K562 (cell line): ENCODE measurements around the gene CAMK2D. TPM values are rescaled to one million over a fixed set of nuclear protein-coding genes. Genes with fewer than 3 reads are reported as not detected.
A peak's percentile ranks its signal among the peaks of the same experiment; 100 is the strongest.

Experiments
- AFF1 ChIP-seq, 2 experiments: fragments of 450-650 bp; IDR thresholded peaks; 2 replicates each; pipeline ENCODE4 v1.6.1; 2018; ENCODE audit warnings: mild to moderate bottlenecking in 2 of 2, low read depth in 1 of 2; ENCODE audit not compliant: partially characterized antibody in 2 of 2
- ATF4 ChIP-seq: fragments of 450-650 bp; formaldehyde crosslinking; IDR thresholded peaks from 2 replicates; pipeline ENCODE4 v1.4.0; 2022; ENCODE audit warnings: mild to moderate bottlenecking, moderate library complexity
- BRD9 ChIP-seq: fragments of 450-650 bp; IDR thresholded peaks from 2 replicates; pipeline ENCODE4 v1.6.1; 2018; ENCODE audit warnings: low read depth; ENCODE audit not compliant: partially characterized antibody
- CBFA2T2 ChIP-seq: fragments of 450-650 bp; conservative IDR thresholded peaks from 2 replicates; pipeline ENCODE4 v1.6.1; 2017; ENCODE audit warnings: mild to moderate bottlenecking
- CBX3 ChIP-seq, 2 experiments: IDR thresholded peaks; 1 replicate in 1 of 2; 2 replicates in 1 of 2; pipeline ENCODE4 v1.6.1; 2012; ENCODE audit warnings: inconsistent platforms in 2 of 2, low read length in 2 of 2, borderline replicate concordance in 1 of 2, control low read depth in 1 of 2
- ERF ChIP-seq: fragments of 450-650 bp; formaldehyde crosslinking; IDR thresholded peaks from 2 replicates; pipeline ENCODE4 v1.4.0; 2020; ENCODE audit warnings: mild to moderate bottlenecking, mixed read lengths
- FOS ChIP-seq: IDR thresholded peaks from 3 replicates; pipeline ENCODE4 v1.6.1; 2011; ENCODE audit not compliant: insufficient read length; ENCODE audit errors: extremely low read depth
- GATA2 ChIP-seq: sonication (generic); formaldehyde crosslinking; IDR thresholded peaks from 2 replicates; pipeline ENCODE4 v1.4.0; 2020; ENCODE audit warnings: mild to moderate bottlenecking, missing genetic modification reagents
- KDM2B ChIP-seq: fragments of 250-450 bp; sonication (Bioruptor Pico); IDR thresholded peaks from 2 replicates; pipeline ENCODE4 v1.8.0; 2021; ENCODE audit warnings: mild to moderate bottlenecking, moderate library complexity
- MLX ChIP-seq, 2 experiments: fragments of 450-650 bp in 1 of 2; sonication (generic) in 1 of 2; formaldehyde crosslinking; conservative IDR thresholded peaks; 2 replicates each; pipeline versions ENCODE4 v1.4.0 to v1.8.1; 2020 to 2022; ENCODE audit warnings: mild to moderate bottlenecking in 1 of 2, missing genetic modification reagents in 1 of 2
- PYGO2 ChIP-seq: fragments of 450-650 bp; IDR thresholded peaks from 2 replicates; pipeline ENCODE4 v1.6.1; 2016; ENCODE audit warnings: mild to moderate bottlenecking, missing genetic modification characterization, moderate library complexity, missing compliant biosample characterization
- U2AF2 ChIP-seq: fragments of 200-400 bp; formaldehyde crosslinking; optimal IDR thresholded peaks from 2 replicates; pipeline ENCODE3; 2017; ENCODE audit warnings: low read depth, mild to moderate bottlenecking, low read length
- ZNF124 ChIP-seq: sonication (generic); formaldehyde crosslinking; IDR thresholded peaks from 2 replicates; pipeline ENCODE4 v1.8.1; 2022; ENCODE audit warnings: missing genetic modification reagents
- ZNF507 ChIP-seq: conservative IDR thresholded peaks from 2 replicates; pipeline ENCODE4 v1.6.1; 2017; ENCODE audit warnings: missing genetic modification characterization, missing compliant biosample characterization
- ZNF644 ChIP-seq: fragments of 200-800 bp; sonication (Bioruptor generic); IDR thresholded peaks from 2 replicates; pipeline ENCODE4 v1.6.1; 2016; ENCODE audit warnings: low read depth, missing genetic modification characterization, missing compliant biosample characterization
- ZNF766 ChIP-seq: fragments of 200-800 bp; sonication (Bioruptor generic); conservative IDR thresholded peaks from 2 replicates; pipeline ENCODE4 v1.6.1; 2016; ENCODE audit warnings: missing genetic modification characterization, missing compliant biosample characterization
- polyA plus RNA-seq, 8 experiments: library from polyadenylated mRNA; depleted of rRNA in 4 of 8; stranded (reverse) in 5 of 8; unstranded in 3 of 8; fragments of >200 nt; fragmentation: Nextera tagmentation in 2 of 8; fragmentation: Illumina TruSeq in 1 of 8; extraction: Ambion mirVana in 2 of 8; extraction: Trizol in 1 of 8; gene quantifications; 2 replicates each; pipeline versions ENCODE4 v1.2.1 to v1.2.3, GENCODE V29; 2011 to 2014; ENCODE audit warnings: inconsistent platforms in 1 of 8, missing spikeins in 1 of 8
- total RNA-seq, 7 experiments: library from RNA; depleted of rRNA in 6 of 7; stranded (reverse); fragments of >200 nt in 6 of 7; fragmentation: Illumina TruSeq in 2 of 7; extraction: Trizol in 2 of 7; gene quantifications; 2 replicates each; pipeline versions ENCODE4 v1.2.1 to v1.2.3, GENCODE V29; 2011 to 2021; ENCODE audit warnings: low replicate concordance in 1 of 7
- TF ChIP-seq, protein P1 (sequence below): fragments of 250-450 bp; sonication (Bioruptor Pico); IDR thresholded peaks from 2 replicates; pipeline ENCODE4 v1.4.0; 2020; ENCODE audit warnings: borderline replicate concordance
- TF ChIP-seq, protein P2 (sequence below): fragments of 250-450 bp; sonication (Bioruptor Pico); IDR thresholded peaks from 2 replicates; pipeline ENCODE4 v1.5.0; 2021
- TF ChIP-seq, protein P3 (sequence below): fragments of 250-450 bp; sonication (Bioruptor Pico); IDR thresholded peaks from 2 replicates; pipeline ENCODE4 v1.8.0; 2022; ENCODE audit warnings: moderate library complexity, mild to moderate bottlenecking, inconsistent platforms

Gene CAMK2D
- total and polyA plus RNA-seq, 9 of the 15 experiments (the other 6 are each of a cell fraction or from before 2014, with no cell fraction given): 0.01 to 0.33 (median 0.04) TPM; not detected in 2

DNA sequence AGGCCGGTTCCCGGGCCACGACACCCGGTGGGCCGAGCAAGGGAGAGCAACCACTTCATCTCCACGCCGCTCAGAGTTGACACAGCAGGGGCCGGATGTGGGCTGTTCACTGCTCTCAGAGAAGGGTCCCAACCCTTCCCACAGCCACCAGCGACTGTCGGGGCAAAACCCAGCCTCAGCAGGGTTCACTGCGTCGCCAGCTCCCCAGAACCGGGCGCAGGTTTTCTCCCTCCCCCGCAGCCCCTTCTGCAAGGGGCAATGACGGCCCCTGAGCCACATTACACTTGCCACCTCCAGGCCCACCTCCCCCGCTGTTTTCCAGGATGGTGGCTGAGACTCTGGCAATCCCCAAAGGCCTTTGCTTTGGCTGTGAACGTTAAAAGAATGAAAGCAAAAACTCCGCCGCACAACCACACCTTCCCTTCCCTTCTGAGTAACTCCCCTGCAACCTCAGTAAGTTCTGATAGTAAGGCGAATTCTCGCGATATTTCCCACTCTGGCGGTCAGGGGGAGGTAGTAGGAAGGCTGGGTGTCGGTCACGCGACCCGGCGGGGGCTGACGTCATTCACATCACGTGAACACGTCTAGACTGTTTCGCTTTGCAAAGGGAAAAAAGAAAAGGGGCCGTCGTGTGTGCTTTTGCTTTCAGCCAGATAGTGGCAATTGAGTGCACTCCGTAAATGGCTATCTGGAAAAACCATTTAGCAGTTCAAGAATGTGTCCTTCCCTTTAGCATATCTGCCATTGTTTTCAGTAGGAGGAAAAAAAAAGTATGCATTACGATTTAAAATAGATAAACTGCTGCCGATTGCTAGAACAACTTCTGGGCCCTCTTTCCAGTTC, 869 bp upstream of the CAMK2D start (continued):
- TF ChIP-seq, protein P1, sequence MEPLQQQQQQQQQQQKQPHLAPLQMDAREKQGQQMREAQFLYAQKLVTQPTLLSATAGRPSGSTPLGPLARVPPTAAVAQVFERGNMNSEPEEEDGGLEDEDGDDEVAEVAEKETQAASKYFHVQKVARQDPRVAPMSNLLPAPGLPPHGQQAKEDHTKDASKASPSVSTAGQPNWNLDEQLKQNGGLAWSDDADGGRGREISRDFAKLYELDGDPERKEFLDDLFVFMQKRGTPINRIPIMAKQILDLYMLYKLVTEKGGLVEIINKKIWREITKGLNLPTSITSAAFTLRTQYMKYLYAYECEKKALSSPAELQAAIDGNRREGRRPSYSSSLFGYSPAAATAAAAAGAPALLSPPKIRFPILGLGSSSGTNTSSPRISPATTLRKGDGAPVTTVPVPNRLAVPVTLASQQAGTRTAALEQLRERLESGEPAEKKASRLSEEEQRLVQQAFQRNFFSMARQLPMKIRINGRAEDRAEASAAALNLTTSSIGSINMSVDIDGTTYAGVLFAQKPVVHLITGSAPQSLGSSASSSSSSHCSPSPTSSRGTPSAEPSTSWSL (CRISPR knock-in tag): no peak
- TF ChIP-seq ZNF124 (CRISPR knock-in tag): no peak
- TF ChIP-seq, protein P2, sequence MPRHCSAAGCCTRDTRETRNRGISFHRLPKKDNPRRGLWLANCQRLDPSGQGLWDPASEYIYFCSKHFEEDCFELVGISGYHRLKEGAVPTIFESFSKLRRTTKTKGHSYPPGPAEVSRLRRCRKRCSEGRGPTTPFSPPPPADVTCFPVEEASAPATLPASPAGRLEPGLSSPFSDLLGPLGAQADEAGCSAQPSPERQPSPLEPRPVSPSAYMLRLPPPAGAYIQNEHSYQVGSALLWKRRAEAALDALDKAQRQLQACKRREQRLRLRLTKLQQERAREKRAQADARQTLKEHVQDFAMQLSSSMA (CRISPR knock-in tag): no peak
- no peak for TF ChIP-seq CBX3 (IDR thresholded peaks at IDR 0.05; ENCODE audit: borderline replicate concordance in 1 of 2, low read length in 2 of 2)
- TF ChIP-seq GATA2: no peak
- no peak for TF ChIP-seq FOS
- no peak for TF ChIP-seq KDM2B (CRISPR knock-in tag)
- TF ChIP-seq, protein P3, sequence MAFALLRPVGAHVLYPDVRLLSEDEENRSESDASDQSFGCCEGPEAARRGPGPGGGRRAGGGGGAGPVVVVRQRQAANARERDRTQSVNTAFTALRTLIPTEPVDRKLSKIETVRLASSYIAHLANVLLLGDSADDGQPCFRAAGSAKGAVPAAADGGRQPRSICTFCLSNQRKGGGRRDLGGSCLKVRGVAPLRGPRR (CRISPR knock-in tag): no peak
- TF ChIP-seq ZNF644: no peak
- no peak for TF ChIP-seq ATF4 (CRISPR knock-in tag)
- no peak for TF ChIP-seq ERF (CRISPR knock-in tag)
- no peak for TF ChIP-seq U2AF2
- no peak for TF ChIP-seq AFF1 (IDR thresholded peaks at IDR 0.05; ENCODE audit: low read depth in 1 of 2, partially characterized antibody in 2 of 2)
- TF ChIP-seq BRD9: no peak
- TF ChIP-seq ZNF507 (tag): no peak
- no peak for TF ChIP-seq ZNF766 (CRISPR knock-in tag)
- peak; percentile 41; the same call in 1 of the 2 replicates for TF ChIP-seq CBFA2T2
- no peak for TF ChIP-seq MLX (CRISPR knock-in tag; conservative IDR thresholded peaks at IDR 0.05)
- TF ChIP-seq PYGO2 (tag): no peak
